Fibroblast of villous mesenchyme (primary cell): ENCODE data around the gene FOXE3. TPM values are rescaled to one million over a fixed set of nuclear protein-coding genes. Genes with fewer than 3 reads are reported as not detected.

Source experiments
- DNase-seq: peaks from one replicate; pipeline ENCODE4 v3.0.0-alpha.2; 2010; ENCODE audit warnings: low read depth
- H3K4me3 ChIP-seq: 2 replicates; pipeline ENCODE4 v1.5.1; 2011; ENCODE audit warnings: low read depth, mild to moderate bottlenecking, low read length
- total RNA-seq: library from RNA; depleted of rRNA; stranded (reverse); fragments of >200 nt; gene quantifications from 2 replicates; pipeline ENCODE4 v1.2.3, GENCODE V29; 2012
- TF ChIP-seq, protein P1 (sequence below): IDR thresholded peaks from 2 replicates; pipeline ENCODE4 v1.5.1; 2012; ENCODE audit warnings: low read depth, mild to moderate bottlenecking, low read length; ENCODE audit not compliant: insufficient read depth

Gene FOXE3
- total RNA-seq, 1 donor = not detected

DNA sequence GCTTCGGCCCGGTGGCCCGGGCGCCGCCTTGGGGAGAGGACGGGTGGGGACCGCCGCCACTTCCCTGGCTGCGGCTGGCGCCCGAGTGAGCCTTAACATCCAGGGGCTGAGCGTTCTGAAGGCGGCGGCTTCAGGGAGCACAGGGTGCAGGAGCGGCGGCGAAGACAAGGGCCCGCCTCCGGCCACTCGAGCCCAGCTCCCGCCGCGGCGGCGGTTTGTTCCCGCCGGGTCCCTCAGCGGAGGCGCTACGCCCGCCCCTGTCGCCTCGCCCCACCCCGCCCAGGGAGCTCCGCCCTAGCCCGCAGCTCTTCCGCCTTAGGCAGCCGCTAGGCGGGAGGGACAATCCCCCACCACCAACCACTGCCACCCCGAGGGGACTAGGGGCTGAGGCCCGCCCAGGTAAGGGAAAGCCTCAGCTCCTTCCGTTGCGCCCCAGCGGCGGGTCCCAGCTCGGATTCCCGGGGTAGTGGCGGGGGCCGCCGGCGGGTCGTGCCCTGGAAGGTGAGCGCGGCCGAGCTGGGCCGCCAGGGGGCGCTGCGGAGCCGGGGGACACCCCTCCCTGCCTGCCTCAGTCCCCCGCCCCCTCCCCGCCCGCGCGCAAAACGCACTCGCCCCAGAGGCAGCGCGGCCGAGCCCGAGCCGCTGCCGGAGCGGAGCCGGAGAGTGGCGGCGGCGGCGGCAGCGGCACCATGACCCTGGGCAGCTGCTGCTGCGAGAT is 21.5 kb downstream of the FOXE3 start, which contains the start of gene FOXD2:
FOXD2 (plus strand) TSS at position 598 of the 718 bp plus-strand sequence; CDS start at position 690, 92 bp downstream.
- H3K4me3 ChIP-seq = peak within 1 kb of the TSS; percentile 68
- TF ChIP-seq, protein P1, sequence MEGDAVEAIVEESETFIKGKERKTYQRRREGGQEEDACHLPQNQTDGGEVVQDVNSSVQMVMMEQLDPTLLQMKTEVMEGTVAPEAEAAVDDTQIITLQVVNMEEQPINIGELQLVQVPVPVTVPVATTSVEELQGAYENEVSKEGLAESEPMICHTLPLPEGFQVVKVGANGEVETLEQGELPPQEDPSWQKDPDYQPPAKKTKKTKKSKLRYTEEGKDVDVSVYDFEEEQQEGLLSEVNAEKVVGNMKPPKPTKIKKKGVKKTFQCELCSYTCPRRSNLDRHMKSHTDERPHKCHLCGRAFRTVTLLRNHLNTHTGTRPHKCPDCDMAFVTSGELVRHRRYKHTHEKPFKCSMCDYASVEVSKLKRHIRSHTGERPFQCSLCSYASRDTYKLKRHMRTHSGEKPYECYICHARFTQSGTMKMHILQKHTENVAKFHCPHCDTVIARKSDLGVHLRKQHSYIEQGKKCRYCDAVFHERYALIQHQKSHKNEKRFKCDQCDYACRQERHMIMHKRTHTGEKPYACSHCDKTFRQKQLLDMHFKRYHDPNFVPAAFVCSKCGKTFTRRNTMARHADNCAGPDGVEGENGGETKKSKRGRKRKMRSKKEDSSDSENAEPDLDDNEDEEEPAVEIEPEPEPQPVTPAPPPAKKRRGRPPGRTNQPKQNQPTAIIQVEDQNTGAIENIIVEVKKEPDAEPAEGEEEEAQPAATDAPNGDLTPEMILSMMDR = peak; percentile 74
- DNase-seq = peak; percentile 76

DNA sequence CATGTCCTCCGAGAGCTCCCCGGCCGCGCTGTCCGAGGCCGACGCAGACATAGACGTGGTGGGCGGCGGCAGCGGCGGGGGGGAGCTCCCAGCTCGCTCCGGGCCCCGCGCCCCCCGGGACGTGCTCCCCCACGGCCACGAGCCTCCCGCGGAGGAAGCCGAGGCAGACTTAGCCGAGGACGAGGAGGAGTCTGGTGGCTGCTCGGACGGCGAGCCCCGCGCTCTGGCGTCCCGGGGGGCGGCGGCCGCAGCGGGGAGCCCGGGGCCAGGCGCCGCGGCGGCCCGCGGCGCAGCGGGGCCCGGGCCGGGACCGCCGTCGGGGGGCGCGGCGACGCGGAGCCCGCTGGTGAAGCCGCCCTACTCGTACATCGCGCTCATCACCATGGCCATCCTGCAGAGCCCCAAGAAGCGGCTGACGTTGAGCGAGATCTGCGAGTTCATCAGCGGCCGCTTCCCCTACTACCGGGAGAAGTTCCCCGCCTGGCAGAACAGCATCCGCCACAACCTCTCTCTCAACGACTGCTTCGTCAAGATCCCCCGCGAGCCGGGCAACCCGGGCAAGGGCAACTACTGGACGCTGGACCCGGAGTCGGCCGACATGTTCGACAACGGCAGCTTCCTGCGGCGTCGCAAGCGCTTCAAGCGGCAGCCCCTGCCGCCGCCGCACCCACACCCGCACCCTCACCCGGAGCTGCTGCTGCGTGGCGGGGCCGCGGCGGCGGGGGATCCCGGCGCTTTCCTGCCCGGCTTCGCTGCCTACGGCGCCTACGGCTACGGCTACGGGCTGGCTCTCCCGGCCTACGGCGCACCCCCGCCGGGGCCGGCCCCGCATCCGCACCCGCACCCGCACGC is 22.3 kb downstream of the FOXE3 start:
- TF ChIP-seq, protein P1 = no peak
- peak overlapping the region; percentile 68 for H3K4me3 ChIP-seq
- no peak for DNase-seq

DNA sequence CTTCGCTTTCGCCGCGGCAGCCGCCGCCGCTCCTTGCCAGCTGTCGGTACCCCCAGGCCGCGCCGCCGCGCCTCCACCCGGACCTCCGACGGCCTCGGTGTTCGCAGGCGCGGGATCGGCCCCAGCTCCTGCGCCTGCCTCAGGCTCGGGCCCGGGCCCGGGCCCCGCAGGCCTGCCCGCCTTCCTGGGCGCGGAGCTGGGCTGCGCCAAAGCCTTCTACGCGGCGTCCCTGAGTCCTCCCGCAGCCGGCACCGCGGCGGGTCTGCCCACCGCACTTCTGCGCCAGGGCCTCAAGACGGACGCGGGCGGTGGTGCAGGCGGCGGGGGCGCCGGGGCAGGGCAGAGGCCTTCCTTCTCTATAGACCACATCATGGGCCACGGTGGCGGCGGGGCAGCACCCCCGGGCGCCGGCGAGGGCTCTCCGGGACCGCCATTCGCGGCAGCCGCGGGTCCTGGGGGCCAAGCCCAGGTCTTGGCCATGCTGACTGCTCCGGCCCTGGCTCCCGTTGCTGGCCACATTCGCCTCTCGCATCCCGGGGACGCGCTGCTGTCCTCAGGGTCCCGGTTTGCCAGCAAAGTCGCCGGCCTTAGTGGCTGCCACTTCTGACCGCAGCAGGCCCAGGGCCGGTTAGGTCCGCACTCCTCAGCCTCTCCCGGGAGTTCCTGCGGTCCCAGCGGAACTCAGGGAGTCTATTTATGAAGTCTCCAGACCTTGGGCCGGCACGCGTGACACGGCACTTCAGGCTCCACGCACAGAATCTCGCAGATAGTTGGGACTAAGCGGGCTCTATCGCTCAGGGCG is 23.1 kb downstream of the FOXE3 start:
- TF ChIP-seq, protein P1 = no peak
- H3K4me3 ChIP-seq = no peak overlapping the region
- no peak for DNase-seq

DNA sequence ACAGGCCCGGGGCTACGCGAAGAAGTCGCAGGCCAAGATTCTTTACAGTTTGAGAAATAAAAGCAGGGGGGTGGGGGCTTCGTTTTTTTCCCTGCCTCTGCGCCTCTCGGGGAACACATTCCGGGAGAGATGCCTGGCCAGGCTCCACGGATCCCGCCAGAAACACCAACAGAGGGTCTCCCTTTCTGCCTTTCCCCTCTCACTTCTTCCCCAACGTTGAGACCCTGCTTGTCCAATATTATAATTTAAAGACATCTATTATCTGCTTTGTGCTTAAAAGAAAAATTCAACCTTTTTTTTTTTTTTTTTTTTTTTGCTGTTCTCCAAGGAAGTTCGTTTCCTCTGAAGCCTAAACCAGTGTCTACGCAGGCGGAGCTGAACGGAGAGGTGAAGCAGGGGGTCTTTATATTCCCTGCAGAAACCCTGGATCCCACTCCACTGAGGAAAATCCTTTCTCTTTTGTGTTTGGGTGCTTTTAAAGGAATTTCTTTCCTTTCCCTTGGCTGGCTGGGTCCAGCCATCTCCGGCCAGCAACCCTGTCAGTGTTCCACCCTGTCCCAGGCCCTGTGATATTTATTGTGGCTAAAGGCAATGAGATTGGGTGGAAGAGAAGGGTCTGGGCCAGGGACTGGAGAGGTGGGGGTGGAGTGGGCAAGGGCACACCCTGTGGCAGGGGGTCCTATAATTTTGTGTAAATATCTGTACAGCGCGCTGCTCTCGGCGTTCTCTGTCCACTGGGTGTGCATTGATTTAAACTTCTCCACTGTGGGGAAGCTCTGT is 23.9 kb downstream of the FOXE3 start:
- H3K4me3 ChIP-seq = no peak overlapping the region
- no peak for DNase-seq
- TF ChIP-seq, protein P1 = no peak

DNA sequence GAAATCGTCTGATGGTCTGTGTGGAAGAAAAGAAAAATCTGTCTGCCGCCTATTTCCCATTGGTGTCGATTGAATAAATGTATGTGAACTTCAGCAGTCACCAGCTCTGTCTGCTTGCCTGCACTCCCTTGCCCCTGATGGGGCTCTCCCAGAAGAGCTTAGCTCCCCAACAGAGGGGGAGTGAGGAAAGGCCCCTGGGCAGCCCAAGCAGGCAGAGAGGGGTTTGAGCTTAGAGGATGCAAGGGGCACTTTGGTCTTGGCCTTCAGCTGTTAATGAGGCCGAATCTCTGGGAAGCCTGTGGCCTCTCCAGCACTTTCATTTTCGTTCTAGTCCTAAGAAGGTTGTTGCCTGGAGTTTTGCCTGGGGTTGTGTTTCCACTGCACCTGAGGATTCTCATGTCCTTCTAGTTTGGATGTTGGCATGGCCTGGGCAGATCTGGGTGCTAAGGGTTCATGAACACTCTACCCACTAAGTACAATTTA is 24.6 kb downstream of the FOXE3 start:
- TF ChIP-seq, protein P1 = no peak
- no peak overlapping the region for H3K4me3 ChIP-seq
- no peak for DNase-seq
